Suprapubic skin (tissue), 4 donors: ENCODE measurements around the gene AP4B1. TPM values are rescaled to one million over a fixed set of nuclear protein-coding genes. Genes with fewer than 3 reads are reported as not detected.
A peak's percentile ranks its signal among the peaks of the same experiment; 100 is the strongest.

ENCODE experiments used
- DNase-seq, 2 donors: peaks; one replicate each; pipeline ENCODE4 v3.0.0-alpha.2; 2019; ENCODE audit warnings: low spot score in 2 of 2
- H3K27ac ChIP-seq: fragments of 200-600 bp; sonication (generic); one replicate; pipeline ENCODE4 v1.5.1; 2019
- H3K27me3 ChIP-seq: fragments of 200-600 bp; sonication (generic); one replicate; pipeline ENCODE4 v1.5.1; 2019
- H3K36me3 ChIP-seq: fragments of 200-600 bp; sonication (generic); one replicate; pipeline ENCODE4 v1.5.1; 2019
- H3K4me1 ChIP-seq: fragments of 200-600 bp; sonication (generic); one replicate; pipeline ENCODE4 v1.5.1; 2019
- H3K4me3 ChIP-seq: fragments of 200-600 bp; sonication (generic); one replicate; pipeline ENCODE4 v1.5.1; 2019; ENCODE audit warnings: mild to moderate bottlenecking
- H3K9me3 ChIP-seq: fragments of 200-600 bp; sonication (generic); one replicate; pipeline ENCODE4 v1.5.1; 2019
- CTCF ChIP-seq, 2 donors: fragments of 200-600 bp in 1 of 2; fragments of 450-650 bp in 1 of 2; sonication (generic) in 1 of 2; IDR thresholded peaks; one replicate each; pipeline ENCODE4 v1.5.1; 2016 to 2019; ENCODE audit warnings: antibody characterized with exemption in 2 of 2, mild to moderate bottlenecking in 1 of 2, moderate library complexity in 1 of 2
- EP300 ChIP-seq: sonication (generic); formaldehyde crosslinking; IDR thresholded peaks from one replicate; pipeline ENCODE4 v1.6.1; 2017; ENCODE audit warnings: antibody characterized with exemption
- POLR2A ChIP-seq, 2 donors: fragments of 450-650 bp; IDR thresholded peaks; one replicate each; pipeline ENCODE4 v1.6.1; 2017; ENCODE audit warnings: antibody characterized with exemption in 2 of 2, mild to moderate bottlenecking in 2 of 2, moderate library complexity in 2 of 2
- POLR2AphosphoS5 ChIP-seq, 3 donors: sonication (generic); formaldehyde crosslinking; IDR thresholded peaks; one replicate each; pipeline ENCODE4 v1.6.1; 2017; ENCODE audit warnings: antibody characterized with exemption in 3 of 3
- WGBS: methylation state at CpG from one replicate; pipeline ENCODE4 v1.1.5; 2018; 5-methylcytosine and 5-hydroxymethylcytosine counted together
- total RNA-seq, 4 donors: library from RNA; depleted of rRNA; stranded (reverse); fragments of >200 nt; gene quantifications; one replicate each; pipeline ENCODE4 v1.1.0, GENCODE V29; 2016

AP4B1 gene
- total RNA-seq, 4 donors from 2014 or later, result 10.9 to 34.0 (median 12.2) TPM

GRCh38 chr1:113930499-113931161 is 26.0 kb upstream of the AP4B1 start:
- Histone ChIP-seq H3K9me3 (no peaks in the 10 kb centered on the region), H3K27me3 (no peaks in the 10 kb centered on the region), H3K36me3 (no peaks in the 10 kb centered on the region), H3K4me3 (peak overlapping the region; percentile 96), H3K4me1 (peaks cover 48% of the 10 kb centered on the region), H3K27ac (peak overlapping the region; percentile 96)
- TF ChIP-seq POLR2A (IDR thresholded peaks at IDR 0.05) (no peak), POLR2AphosphoS5 (IDR thresholded peaks at IDR 0.05) (no peak), CTCF (IDR thresholded peaks at IDR 0.05) (no peak), EP300 (no peak)
- 2% methylated on average over 8 of the region's 8 CpGs for WGBS
- DNase-seq, result no peak

GRCh38 chr1:113929750-113930498 is 25.3 kb upstream of the AP4B1 start:
- Histone ChIP-seq H3K27ac (peak overlapping the region; percentile 96), H3K36me3 (no peaks in the 10 kb centered on the region), H3K27me3 (no peaks in the 10 kb centered on the region), H3K9me3 (no peaks in the 10 kb centered on the region), H3K4me1 (peaks cover 46% of the 10 kb centered on the region), H3K4me3 (peak overlapping the region; percentile 96)
- TF ChIP-seq POLR2A (IDR thresholded peaks at IDR 0.05) (peak; percentile 8 to 37), EP300 (no peak)
- DNase-seq, result peak; percentile 82 to 84
- WGBS, result 0% methylated on average over 8 of the region's 64 CpGs

GRCh38 chr1:113928941-113929749 is 24.5 kb upstream of the AP4B1 start, which contains the start of gene HIPK1:
Gene HIPK1 (plus strand): TSS chr1:113929324.
- Histone ChIP-seq H3K4me3 (peak within 1 kb of the TSS; percentile 96), H3K27me3 (no peaks in the 10 kb centered on the region), H3K4me1 (peaks cover 46% of the 10 kb centered on the region), H3K27ac (peak within 1 kb of the TSS; percentile 96), H3K9me3 (no peaks in the 10 kb centered on the region), H3K36me3 (no peaks in the 10 kb centered on the region)
- WGBS, result 0% methylated on average over 12 of the region's 61 CpGs
- TF ChIP-seq POLR2AphosphoS5 (IDR thresholded peaks at IDR 0.05) (peak in 2 of 3 donors; percentile 84 to 92), EP300 (no peak), CTCF (IDR thresholded peaks at IDR 0.05) (no peak), POLR2A (IDR thresholded peaks at IDR 0.05) (peak; percentile 15 to 60)
- DNase-seq, result peak; percentile 95

GRCh38 chr1:113928187-113928930 is 23.8 kb upstream of the AP4B1 start:
- TF ChIP-seq POLR2AphosphoS5 (IDR thresholded peaks at IDR 0.05), result no peak
- no peak for TF ChIP-seq POLR2A (IDR thresholded peaks at IDR 0.05)
- no peak for TF ChIP-seq EP300
- no peak for TF ChIP-seq CTCF (IDR thresholded peaks at IDR 0.05)
- 17% methylated on average over 6 of the region's 6 CpGs for WGBS
- Histone ChIP-seq H3K27ac (peak overlapping the region; percentile 96), H3K27me3 (no peaks in the 10 kb centered on the region), H3K36me3 (no peaks in the 10 kb centered on the region), H3K4me3 (peak overlapping the region; percentile 96), H3K9me3 (no peaks in the 10 kb centered on the region), H3K4me1 (peaks cover 40% of the 10 kb centered on the region)
- DNase-seq, result no peak

- no peak overlapping the region for H3K4me3 ChIP-seq
- TF ChIP-seq POLR2AphosphoS5 (IDR thresholded peaks at IDR 0.05) (no peak), CTCF (IDR thresholded peaks at IDR 0.05) (no peak), POLR2A (IDR thresholded peaks at IDR 0.05) (no peak), EP300 (no peak)
Measured at GRCh38 chr1:113924473-113924872, 19.9 kb upstream of the AP4B1 start.

More at GRCh38 chr1:113924473-113924872, 19.9 kb upstream of the AP4B1 start:
- H3K27ac ChIP-seq, result no peak overlapping the region
- no peak for DNase-seq
- H3K27me3 ChIP-seq, result no peaks in the 10 kb centered on the region
- H3K36me3 ChIP-seq, result no peaks in the 10 kb centered on the region
- H3K4me1 ChIP-seq, result peaks cover 9% of the 10 kb centered on the region
- 95% methylated on average over 2 of the region's 2 CpGs for WGBS
- no peaks in the 10 kb centered on the region for H3K9me3 ChIP-seq
